Fibroblast of skin of left biceps (primary cell): ENCODE measurements around the gene SOX15.
A peak's percentile ranks its signal among the peaks of the same experiment; 100 is the strongest.

Source experiments
- DNase-seq, 2 experiments: peaks; one replicate each; pipeline ENCODE4 v3.0.0-alpha.2; 2013; ENCODE audit warnings: low read depth in 2 of 2

SOX15 gene

GRCh38 chr17:7577327-7578199 lies 12.3 kb downstream of the SOX15 start:
- no peak for DNase-seq

- DNase-seq, result no peak
Measured at GRCh38 chr17:7576432-7576937, 13.4 kb downstream of the SOX15 start.

GRCh38 chr17:7575959-7576358 lies 13.9 kb downstream of the SOX15 start:
- DNase-seq, result no peak

- DNase-seq, result no peak
Measured at GRCh38 chr17:7575481-7575883, 14.4 kb downstream of the SOX15 start.

- DNase-seq, result no peak
Measured at GRCh38 chr17:7574176-7574953, 15.5 kb downstream of the SOX15 start.

- DNase-seq, result peak; percentile 85 to 87
Measured at GRCh38 chr17:7573324-7574080, 16.4 kb downstream of the SOX15 start.

GRCh38 chr17:7572588-7573323 lies 17.1 kb downstream of the SOX15 start:
- DNase-seq, result peak; percentile 99

- DNase-seq, result no peak
Measured at GRCh38 chr17:7572338-7572587, 17.6 kb downstream of the SOX15 start.

- no peak for DNase-seq
Measured at GRCh38 chr17:7570351-7570750, 19.5 kb downstream of the SOX15 start.

GRCh38 chr17:7569571-7569970 lies 20.3 kb downstream of the SOX15 start:
- no peak for DNase-seq

- DNase-seq, result no peak
Measured at GRCh38 chr17:7563115-7563869, 26.6 kb downstream of the SOX15 start.

GRCh38 chr17:7562208-7562605 lies 27.7 kb downstream of the SOX15 start:
- no peak for DNase-seq

- peak; percentile 66 to 72 for DNase-seq
Measured at GRCh38 chr17:7561589-7562207, 28.2 kb downstream of the SOX15 start, which contains the start of gene SENP3. TSS of gene SENP3 (plus strand) at chr17:7561919. CDS start at chr17:7563077, 1,158 bp downstream.

- peak; percentile 34 to 43 for DNase-seq
Measured at GRCh38 chr17:7561028-7561575, 28.8 kb downstream of the SOX15 start.

GRCh38 chr17:7560172-7561027 lies 29.5 kb downstream of the SOX15 start:
- DNase-seq, result no peak

GRCh38 chr17:7559320-7560171 lies 30.3 kb downstream of the SOX15 start:
- no peak for DNase-seq

GRCh38 chr17:7558544-7559319 lies 31.2 kb downstream of the SOX15 start, which contains the start of gene TNFSF13:
TSS of gene TNFSF13 (plus strand) at chr17:7558750. CDS start at chr17:7559040, 290 bp downstream.
- no peak for DNase-seq
